Muscle of back (tissue), 11 donors: ENCODE measurements around the gene TUT1. TPM values are rescaled to one million over a fixed set of nuclear protein-coding genes. Genes with fewer than 3 reads are reported as not detected.
"Not testable (repeated sequence)": the region's sequence is repeated elsewhere in the genome, so short reads cannot be mapped to it uniquely, and the experiment has no call there.

Experiments
- DNase-seq, 3 donors: peaks; one replicate each; pipeline versions ENCODE4 v3.0.0 to v3.0.0-alpha.2; 2013
- polyA plus RNA-seq, 10 donors: library from polyadenylated mRNA; unstranded; fragments of 120-200 nt; gene quantifications; one replicate each; pipeline ENCODE4 v1.2.1, GENCODE V29; 2013; ENCODE audit not compliant: insufficient read length in 10 of 10

TUT1 gene
- polyA plus RNA-seq, 10 donors, result 11.6 to 17.7 (median 13.8) TPM

DNA sequence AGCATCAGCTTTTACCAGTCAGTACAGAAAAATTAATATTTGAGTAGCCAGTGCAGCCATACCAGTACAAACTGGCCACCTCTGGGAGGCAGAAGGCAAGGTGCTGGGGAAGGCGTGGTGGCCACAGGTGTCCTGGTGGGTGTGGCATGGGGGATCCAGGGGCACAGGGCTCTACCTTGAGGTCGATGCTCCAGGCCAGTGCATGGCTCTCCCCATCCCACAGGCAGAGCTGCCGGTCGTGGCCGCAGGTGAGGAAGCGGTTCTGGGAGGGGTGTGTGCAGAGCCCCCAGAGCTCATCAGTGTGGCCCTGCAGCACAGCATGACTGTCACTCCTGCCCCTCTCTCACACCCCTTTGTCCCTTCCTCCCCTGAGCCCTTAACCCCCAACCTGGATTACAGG lies 14.1 kb upstream of the TUT1 start:
- DNase-seq, result no peak

DNA sequence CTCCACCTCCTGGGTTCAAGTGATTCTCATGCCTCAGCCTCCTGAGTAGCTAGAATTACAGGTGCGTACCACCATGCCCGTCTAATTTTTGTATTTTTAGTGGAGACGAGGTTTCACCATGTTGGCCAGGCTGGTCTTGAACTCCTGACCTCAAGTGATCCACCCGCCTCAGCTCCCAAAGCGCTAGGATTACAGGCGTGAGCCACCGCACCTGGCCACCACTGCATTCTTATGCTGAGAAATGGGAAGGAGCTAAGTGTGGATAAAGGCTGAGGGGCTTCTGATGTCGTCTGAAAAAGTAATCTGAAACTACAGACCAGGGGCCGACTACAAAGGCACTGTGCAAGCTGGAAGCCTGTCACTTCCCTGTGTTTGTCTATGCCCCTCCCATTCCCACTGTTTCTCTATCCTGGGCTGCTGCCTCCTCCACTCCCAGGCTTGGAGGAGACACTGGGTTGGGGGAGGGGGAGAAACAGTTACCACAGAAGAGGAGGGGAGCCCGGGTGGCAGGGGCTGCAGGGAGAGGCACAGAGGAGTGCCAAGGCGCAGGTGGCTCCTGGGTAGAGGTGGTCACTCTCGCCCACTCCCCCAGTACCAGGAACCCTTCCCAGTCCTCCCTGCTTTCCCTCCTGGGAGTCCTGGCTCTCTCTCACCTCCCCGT lies 13.3 kb upstream of the TUT1 start:
- DNase-seq, result no peak

DNA sequence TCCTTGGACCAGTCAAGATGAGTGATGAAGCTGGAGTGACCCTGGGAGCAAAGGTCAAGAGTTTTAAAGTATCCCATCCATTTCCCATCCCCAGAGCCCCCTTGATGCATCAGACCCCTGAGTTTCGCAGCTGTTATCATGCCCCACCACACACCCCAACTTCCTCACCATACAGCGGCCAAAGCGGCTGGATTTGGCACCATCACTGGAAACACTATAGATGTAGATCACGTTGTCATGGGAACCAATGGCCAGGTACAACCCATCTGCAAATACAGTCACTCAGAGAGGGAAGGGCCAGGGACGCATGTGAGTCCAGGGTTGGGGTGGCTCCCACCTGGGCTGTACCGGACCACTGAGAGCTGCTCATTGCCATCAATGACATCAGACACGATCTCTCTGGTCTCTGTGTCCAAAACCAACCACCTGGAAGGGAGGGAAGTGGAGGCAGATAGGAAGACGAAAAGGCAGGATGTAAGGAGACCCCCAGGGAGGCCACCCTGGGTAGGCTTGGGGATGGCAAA lies 12.5 kb upstream of the TUT1 start:
- peak in 1 of 3 donors; percentile 45 for DNase-seq

DNA sequence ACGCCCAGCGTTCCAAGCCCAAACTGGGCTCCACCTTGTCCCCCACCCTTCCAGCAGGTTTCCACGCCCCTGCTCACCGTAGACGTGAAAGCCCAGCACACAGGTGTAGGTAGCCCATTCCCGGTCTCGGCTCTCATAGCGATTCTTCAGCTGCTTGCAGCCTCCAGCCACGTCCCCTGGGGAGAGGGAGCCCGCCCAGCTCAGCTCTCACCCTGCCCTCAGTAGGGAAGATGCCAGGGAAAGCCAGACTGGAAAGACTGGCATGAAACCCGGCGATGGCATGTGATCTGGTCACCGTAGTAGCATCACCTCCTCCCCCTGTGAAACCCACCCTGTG lies 11.7 kb upstream of the TUT1 start:
- DNase-seq, result peak in 1 of 3 donors; percentile 49

DNA sequence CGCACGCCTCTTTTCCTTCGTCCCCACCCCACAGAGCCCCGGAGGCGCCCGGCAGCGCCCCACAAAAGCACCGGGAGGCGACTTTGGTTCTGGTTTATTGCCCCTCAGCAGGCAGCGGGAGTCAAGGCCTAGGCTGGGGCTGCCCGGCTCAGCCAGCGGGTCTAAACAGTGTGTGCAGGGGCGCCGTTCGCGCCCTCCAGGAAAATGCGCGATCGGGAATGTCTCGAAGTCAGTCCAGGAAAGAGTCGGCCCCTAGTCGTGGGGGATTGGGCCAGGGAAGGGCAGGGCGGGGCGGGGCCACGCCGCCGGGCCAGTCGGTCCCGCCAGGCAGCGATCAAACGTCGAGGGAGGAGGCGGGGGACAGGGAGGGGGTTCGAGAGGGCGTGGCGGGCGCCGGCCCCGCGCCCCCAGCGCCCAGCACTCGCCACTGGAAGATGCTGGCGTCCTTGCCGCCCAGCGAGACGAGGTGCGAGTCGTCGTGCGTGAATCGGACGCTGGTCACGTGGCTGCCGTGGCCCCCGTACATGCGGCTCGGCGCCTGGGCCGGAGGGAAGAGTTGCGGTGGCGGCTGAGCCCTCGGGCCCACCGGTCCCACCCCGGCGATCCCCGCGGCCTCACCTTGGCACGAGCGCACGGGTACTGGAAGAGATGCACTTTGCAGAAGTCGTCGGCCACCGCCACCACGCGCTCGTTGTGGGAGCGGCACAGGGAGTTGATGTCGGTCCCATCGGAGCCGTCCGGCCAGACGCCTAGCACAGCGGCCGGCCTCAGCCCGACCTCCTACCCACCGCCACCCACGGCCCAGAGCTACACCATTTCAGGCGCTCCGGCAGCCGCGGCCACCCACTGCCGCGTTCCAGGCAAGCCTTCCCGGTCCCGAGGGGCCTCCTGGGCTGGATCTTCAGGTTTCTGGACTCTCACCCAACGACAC lies 11.1 kb upstream of the TUT1 start:
- peak; percentile 70 to 94 (median 74) for DNase-seq

DNA sequence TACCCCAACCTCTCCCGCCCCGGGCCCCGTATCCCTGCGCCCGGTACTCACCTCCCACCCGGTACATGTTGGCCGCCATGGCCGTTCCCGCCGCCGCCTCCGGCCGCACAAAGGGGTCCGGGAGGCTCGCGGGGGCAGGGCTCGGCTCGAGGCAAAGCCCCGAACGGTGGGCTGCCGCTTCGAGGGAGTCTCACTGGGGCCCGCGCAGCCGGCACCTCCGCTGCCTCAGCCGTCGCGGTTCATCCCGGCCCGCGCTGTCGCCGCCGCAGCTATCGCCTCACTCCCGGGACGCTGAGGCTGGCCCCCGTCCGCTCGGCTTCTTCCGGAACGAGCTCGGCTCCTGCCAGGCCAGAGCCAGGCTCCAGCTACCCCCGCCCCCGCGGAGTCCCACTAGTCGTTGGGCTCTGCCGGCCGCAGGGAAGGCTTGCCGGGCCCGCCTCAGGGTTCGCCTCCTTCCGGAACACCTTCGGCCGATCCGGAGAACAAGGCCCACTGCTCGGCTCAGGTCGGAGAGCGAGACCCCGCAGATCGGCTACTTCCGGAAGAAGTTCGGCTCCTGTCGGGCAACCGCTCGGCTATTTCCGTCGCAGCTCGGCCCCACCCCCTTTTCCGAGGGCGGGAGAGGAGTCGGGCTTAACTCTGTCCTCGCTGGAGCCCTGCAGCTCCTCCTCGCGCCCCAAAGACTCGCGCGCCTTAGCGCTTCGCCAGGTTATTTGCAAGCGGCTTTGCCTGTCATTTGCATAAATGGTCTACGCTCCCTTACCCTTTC lies 10.2 kb upstream of the TUT1 start, which contains the start of gene MTA2:
Gene MTA2, minus strand, starts transcription at position 494 of the 769 bp plus-strand sequence. Its CDS starts 415 bp downstream, at position 79.
- DNase-seq, result peak; percentile 98 to 99 (median 98)

DNA sequence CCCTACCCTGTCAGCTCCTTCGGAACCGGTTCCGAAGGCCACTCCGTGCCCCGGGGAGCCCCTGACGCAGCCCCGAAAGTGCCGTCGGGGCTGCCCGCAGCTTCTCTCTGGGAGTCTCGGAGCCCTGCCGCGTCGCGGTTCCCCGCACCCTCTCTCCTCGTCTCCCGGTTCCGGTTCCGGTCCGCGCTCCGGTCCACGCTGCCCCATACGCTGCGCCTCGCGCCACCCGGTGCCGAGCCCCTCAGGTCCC lies 9.7 kb upstream of the TUT1 start:
- DNase-seq, result no peak

DNA sequence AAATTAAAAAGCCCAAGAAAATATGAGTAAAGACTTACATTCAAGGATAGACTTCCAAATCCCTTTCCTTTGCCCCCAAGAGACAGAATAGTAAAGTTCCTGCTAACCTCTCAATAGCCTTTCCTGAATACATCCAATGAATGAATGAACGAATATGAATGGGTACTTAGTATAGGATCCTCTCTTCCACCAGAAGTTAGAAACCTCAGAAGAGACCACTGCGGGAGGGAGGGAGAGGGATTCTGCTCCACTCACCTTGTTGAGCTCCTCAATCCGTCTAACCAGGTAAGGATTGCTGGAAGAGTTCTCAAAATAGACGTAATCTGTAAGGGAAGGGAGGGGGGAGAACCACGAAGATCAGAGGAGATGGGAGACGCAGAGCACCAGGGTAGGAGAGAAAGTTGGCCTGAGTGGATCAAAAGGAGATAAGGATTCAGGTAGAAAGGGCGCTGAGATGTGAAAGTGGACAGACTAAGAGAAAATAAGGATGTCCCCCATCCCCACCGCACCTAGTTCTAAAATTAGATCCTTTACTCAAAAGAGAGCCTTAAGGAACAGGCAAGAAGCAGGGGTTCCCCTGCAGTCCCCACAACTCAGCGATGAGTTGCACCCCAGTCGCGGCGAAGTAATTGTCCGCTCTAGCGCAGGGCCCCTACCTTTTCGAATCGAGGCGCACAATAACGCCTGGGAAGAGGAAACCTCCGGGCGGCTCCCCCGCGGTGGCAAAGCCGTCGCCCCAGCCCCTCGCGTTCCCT lies 9.2 kb upstream of the TUT1 start:
- no peak for DNase-seq

DNA sequence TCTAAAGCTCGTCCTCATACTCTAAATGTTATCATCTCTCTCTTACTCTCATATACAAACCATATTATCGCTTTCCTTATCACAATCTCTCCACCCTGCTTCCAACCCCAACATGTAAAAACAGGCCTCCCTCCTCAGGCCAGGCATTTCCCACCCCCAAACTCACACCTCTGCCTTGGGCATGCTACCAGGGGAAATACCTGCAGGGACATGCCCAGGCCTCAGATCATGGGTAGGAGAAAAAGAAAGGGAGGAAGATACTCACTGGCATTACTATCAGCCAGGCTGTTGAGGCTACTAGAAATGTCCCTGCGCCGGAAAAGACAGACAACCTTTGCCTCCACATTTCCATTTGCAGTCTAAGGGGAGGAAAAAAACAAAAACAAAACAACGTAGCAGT lies 8.6 kb upstream of the TUT1 start:
- DNase-seq, result no peak

DNA sequence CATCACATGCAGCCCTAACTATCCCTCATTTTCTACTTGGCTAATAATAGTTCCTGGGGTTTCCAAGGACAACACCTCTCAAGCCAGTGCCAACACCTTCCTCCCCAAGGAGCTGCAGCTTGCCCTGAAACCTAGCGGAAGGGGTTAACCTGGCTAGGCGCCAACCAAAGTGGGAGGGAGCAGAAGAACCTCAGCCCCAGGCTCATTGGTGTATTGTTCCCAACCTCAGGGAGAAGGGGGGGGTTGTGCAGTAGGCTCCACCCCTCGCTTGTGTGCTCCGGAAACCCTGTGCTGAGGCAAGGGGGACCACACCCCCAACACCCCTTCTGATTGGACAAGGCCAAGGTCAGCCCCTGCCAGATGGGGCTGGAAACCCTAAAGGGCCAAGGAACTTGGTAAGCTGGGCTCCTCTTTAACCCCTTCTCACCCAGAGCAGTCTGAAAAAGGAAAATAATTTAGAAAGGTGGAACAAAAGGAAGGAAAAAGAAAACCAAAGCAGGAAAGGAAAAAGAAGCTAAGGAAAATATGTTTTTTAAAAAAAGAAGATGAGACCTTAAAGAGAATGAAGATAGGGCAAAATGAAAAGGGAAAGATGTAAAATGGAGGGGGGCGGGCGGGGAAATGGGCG lies 7.9 kb upstream of the TUT1 start:
- DNase-seq, result peak; percentile 96 to 97 (median 97)

DNA sequence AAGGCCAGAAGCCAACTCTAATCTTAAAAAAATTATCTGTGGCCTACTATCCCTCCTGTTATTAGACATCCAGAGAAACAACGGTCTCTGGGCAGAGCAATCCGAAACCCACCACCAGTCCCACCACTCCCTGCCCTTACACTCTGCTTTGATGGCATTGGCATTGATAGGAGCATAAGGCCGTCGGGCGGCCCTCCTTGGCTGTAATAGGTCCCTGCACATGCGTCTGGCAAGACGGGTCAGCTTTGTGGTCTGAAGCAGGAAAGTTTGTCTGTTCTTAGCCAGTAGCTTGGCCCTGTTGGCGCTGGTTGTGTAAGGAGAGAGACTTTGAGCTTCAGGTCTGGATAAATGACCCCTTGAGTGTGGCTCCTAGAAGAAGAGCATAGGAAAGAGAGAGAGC lies 3.8 kb upstream of the TUT1 start:
- no peak for DNase-seq

DNA sequence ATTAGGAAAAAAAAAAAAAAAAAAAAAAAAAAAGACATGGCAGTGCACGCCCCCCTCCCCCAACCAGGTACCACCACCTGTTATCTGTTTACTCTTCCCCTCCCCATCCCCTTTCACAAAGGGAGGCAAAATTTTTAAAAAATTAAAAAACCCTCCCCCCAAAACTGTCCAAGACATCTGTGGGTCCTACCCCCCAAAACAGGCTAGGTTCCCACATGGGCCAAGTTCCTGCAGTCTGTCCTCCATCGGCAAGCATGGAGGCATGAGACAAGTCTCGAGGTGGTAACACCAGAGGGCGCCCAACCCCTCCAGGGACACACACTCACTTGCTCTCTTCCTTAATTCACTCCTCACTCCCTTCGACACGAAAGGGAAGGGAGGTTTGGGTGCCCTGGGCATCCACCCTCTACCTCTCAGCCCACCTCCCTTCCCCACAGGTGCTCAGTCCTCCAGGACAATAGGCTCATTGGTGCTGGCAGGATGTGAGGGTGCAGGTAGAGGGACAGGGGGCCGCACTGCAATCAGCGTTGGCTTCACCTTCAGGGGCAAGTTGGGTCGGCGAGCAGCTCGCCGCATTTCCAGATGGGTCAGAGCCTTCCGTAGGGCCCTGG lies 2.2 kb upstream of the TUT1 start:
- peak; percentile 43 to 71 (median 55) for DNase-seq

DNA sequence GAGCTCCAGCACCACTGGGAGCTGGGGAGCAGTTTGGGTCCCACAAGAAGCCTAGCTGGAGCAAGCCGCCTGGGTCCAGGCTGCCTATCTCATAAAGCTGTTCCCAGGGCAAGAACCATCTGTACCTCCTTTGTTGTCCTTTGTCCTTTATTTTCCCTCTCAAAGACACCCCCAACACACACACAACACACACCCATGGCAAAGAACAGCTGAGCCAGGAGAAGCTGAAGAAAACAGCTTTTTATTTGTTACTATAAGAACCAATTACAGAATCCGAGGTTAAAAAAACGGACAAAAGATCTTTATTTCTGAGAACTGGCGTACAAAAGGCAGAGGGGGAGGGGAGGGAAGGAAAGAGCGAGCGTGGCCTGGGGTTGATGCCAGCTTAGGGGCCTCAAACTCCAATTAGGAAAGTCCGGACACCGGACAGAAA lies 1.7 kb upstream of the TUT1 start:
- DNase-seq, result no peak

DNA sequence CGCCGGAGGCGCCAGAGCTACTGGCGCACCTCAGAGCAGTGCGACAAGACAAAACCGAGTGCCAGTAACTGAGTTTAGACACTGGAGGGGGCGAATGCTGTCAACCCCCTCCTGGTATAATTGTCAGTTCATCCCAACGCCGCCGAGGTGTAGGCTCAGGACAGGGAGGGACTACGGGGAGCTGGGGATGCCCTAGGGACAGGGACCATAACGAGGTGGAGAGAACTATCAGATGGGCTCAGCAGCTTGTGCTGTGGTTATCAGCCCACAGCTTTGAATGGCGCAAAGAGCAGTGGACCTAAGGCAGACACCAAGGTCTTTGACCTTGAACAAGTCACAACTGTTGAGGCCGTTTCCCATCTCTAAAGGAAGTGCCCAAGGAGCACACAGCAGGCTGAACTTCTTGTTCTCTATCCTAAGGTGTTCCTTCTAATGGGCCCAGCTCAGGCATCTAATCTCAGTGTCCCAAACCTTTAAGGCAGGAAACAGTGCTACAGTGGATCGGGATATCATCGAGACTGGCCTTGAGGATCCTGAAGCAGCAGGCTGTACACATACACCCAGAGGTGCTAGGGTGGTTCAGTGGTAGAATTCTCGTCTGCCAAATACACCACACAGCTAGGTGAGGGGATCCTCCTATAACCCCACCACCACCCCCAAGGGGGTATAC lies 958 bp upstream of the TUT1 start:
- DNase-seq, result no peak

DNA sequence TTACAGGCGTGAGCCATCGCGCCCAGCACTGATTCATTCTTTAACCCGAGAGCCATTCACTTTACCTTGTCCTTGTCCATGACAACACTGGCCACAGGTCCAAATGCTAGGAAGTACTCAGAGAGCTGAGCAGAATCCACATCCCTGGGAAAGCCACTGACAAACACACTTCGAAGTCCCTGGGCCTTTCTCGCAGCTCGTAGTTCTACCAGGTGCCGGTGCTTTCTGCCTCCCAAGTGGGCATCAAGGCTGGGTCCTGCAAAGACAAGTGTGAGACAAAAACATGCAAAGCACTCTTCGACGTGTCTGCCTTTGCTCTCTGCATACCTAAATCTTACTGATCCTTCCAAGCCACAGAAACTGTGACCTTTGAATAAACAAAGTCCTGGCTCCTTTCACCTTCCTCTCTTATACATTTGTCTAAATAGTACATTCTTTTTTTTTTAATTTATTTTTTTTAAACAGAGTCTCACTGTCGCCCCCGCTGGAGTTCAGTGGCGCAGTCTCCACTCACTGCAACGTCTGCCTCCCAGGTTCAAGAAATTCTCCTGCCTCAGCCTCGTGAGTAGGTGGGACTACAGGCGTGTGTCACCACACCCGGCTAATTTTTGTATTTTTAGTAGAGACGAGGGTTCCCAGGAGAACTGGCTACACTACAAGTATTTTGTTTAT lies 2.2 kb downstream of the TUT1 start:
- no peak for DNase-seq

DNA sequence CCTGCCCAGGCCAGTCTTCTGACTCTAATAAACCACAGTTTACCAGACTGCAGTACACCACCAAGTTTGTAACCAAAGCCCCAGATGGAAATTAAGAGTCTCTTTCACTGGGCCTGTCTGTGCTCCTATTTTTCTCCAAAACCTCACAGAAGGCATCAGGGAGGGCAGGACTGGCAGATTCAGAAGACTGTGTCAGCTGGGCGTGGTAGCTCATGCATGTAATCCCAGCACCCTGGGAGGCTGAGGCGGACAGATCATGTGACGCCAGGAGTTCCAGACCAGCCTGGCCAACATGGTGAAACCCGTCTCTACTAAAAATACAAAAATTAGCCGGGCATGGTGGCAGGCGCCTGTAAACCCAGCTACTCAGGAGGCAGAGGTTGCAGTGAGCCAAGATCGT lies 6.0 kb downstream of the TUT1 start:
- not testable (repeated sequence) for DNase-seq

DNA sequence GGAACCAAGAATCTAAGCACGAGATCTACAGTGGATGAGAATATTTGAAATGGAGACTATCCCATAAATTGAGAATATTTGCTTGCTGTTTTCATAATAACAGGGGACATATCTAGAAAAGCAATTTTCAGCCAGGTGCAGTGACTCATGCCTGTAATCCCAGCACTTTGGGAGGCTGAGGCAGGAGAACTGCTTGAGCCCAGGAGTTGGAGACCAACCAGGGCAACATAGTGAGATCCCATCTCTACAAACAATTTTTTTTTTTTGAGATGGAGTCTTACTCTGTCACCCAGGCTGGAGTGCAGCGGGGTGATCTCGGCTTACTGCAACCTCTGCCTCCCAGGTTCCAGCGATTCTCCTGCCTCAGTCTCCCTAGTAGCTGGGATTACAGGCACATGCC lies 9.6 kb downstream of the TUT1 start:
- DNase-seq, result not testable (repeated sequence)

DNA sequence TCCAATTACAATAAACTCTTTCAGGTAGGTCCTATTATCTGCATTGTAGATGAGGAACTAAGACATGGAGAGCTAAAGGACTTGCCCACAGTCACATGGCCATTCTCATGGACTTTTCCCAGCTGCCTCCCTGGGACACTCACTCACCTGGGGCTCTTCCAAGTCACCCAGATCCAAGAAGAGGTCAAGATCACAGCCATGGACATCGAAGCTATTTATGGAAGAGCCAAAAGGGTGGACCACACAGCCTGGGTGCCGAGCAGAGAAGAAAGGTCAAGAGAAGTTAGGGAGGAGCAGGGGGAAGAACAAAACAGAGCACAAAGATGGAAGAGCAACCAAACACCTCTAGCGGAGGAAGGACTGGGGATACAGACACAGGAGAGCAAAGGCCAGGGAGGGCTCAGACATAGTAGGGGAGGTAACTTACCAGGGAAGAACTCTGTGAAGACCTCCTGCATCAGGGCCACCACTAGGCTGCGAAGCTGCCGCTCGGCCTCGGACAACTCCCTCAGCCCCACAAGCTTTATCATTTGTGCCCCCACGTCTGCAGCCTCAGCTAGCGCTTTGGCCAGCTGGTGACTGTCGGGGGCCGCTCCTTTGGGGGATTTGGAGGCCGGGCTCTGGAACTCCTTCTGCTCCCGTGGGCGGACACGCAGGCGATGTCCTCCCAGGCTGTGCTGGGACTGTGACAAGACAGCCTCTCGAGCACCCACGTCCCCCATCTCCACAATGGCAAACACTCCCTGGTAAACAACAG lies 10.2 kb downstream of the TUT1 start:
- DNase-seq, result no peak

DNA sequence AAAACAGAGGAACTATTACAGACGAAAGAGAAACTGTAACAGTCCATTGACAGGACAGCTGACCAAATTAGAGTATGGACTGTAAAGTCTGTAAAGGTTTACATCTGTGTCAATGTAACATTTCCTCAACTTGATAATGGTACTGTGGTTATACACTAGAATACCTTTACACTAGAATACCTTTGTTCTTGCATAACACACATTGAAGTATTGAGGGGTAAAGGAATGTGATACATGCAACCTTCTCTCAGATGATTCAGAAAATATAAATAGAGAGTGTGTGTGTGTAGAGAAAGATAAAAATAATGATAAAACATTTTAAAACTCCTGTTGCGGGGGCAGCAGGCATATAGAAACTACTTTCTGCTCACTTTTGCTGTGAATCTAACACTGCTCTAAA lies 12.1 kb downstream of the TUT1 start:
- no peak for DNase-seq
